H1 (cell line): ENCODE measurements around the gene PBXIP1. TPM values are rescaled to one million over a fixed set of nuclear protein-coding genes. Genes with fewer than 3 reads are reported as not detected.

Source experiments
- CTCF ChIA-PET: fragments of 300-600 bp; sonication (Branson Sonifier 250); formaldehyde crosslinking; loops from one replicate; lab custom pipeline; 2021; ENCODE audit not compliant: partially characterized antibody; lab: Charles Lee
- POLR2A ChIA-PET: fragments of 300-600 bp; sonication (Branson Sonifier 250); formaldehyde crosslinking; loops from one replicate; lab custom pipeline; 2021; ENCODE audit warnings: inconsistent platforms; ENCODE audit not compliant: partially characterized antibody; lab: Charles Lee
- DNase-seq, 2 experiments: peaks; one replicate each; pipeline versions ENCODE4 v3.0.0 to v3.0.0-alpha.2; 2010 to 2022; ENCODE audit warnings: low spot score in 2 of 2, low read depth in 1 of 2, mixed read lengths in 1 of 2
- FAIRE-seq: peaks from 2 replicates; lab custom pipeline; 2011; peaks lifted over from hg19 to GRCh38; lab: Jason Lieb, UNC
- H2AFZ ChIP-seq: 2 replicates; pipeline ENCODE4 v1.8.1; 2012; ENCODE audit warnings: low read length, inconsistent platforms
- H2AK5ac ChIP-seq: 2 replicates; pipeline ENCODE4 v1.6.1; 2013; ENCODE audit warnings: low read depth, low read length
- H2BK120ac ChIP-seq: replicated peaks from 2 replicates; pipeline ENCODE3; 2013; ENCODE audit warnings: low read depth, low read length, inconsistent platforms
- H2BK12ac ChIP-seq: 2 replicates; pipeline ENCODE4 v1.6.1; 2013; ENCODE audit warnings: low read depth, low read length
- H2BK15ac ChIP-seq: 2 replicates; pipeline ENCODE4 v1.6.1; 2013; ENCODE audit warnings: low read length
- H2BK20ac ChIP-seq: 2 replicates; pipeline ENCODE4 v1.6.1; 2013; ENCODE audit warnings: low read length
- H2BK5ac ChIP-seq: 2 replicates; pipeline ENCODE4 v1.6.1; 2013; ENCODE audit warnings: low read depth, low read length
- H3K14ac ChIP-seq: 2 replicates; pipeline ENCODE4 v1.6.1; 2013; ENCODE audit warnings: inconsistent platforms; ENCODE audit not compliant: insufficient read length
- H3K18ac ChIP-seq: 2 replicates; pipeline ENCODE4 v1.6.1; 2013; ENCODE audit warnings: low read length; ENCODE audit errors: extremely low read depth
- H3K23ac ChIP-seq: 2 replicates; pipeline ENCODE4 v1.6.1; 2013; ENCODE audit warnings: inconsistent platforms; ENCODE audit not compliant: insufficient read length
- H3K23me2 ChIP-seq: 2 replicates; pipeline ENCODE4 v1.6.1; 2013; ENCODE audit warnings: low read depth, low read length
- H3K27ac ChIP-seq: 2 replicates; pipeline ENCODE4 v1.6.1; 2011; ENCODE audit warnings: low read depth, low read length, inconsistent platforms
- H3K27me3 ChIP-seq, 4 experiments: replicated peaks in 1 of 4; 1 replicate in 1 of 4; 2 replicates in 3 of 4; pipeline versions ENCODE4 v1.6.1 to v1.8.1; 2011 to 2013; ENCODE audit warnings: low read length in 3 of 4, mild to moderate bottlenecking in 3 of 4, inconsistent platforms in 2 of 4, mixed read lengths in 2 of 4, moderate library complexity in 1 of 4; ENCODE audit not compliant: control insufficient read depth in 3 of 4, insufficient read depth in 3 of 4; ENCODE audit errors: extremely low read depth in 1 of 4
- H3K36me3 ChIP-seq, 4 experiments: 2 replicates each; pipeline versions ENCODE4 v1.6.1 to v1.8.1; 2011 to 2013; ENCODE audit warnings: mild to moderate bottlenecking in 4 of 4, low read length in 3 of 4, moderate library complexity in 2 of 4, control low read depth in 1 of 4, inconsistent platforms in 1 of 4; ENCODE audit not compliant: insufficient read depth in 4 of 4, control insufficient read depth in 2 of 4
- H3K4ac ChIP-seq: replicated peaks from 2 replicates; pipeline ENCODE3; 2013; ENCODE audit warnings: low read length, low read depth, mixed read lengths, inconsistent platforms; ENCODE audit not compliant: insufficient read length
- H3K4me1 ChIP-seq, 4 experiments: replicated peaks in 1 of 4; 1 replicate in 1 of 4; 2 replicates in 3 of 4; pipeline versions ENCODE4 v1.6.1 to v1.8.1; 2011 to 2013; ENCODE audit warnings: low read length in 3 of 4, inconsistent platforms in 2 of 4, mixed read lengths in 1 of 4; ENCODE audit not compliant: insufficient read depth in 4 of 4, control insufficient read depth in 3 of 4
- H3K4me2 ChIP-seq, 2 experiments: 2 replicates each; pipeline versions ENCODE4 v1.6.1 to v1.8.1; 2011 to 2013; ENCODE audit warnings: low read depth in 2 of 2, low read length in 2 of 2, control low read depth in 1 of 2, inconsistent platforms in 1 of 2, mild to moderate bottlenecking in 1 of 2; ENCODE audit not compliant: insufficient read depth in 1 of 2
- H3K4me3 ChIP-seq, 4 experiments: fragments of 200-600, 300-600 bp in 1 of 4; sonication (generic), shearing (Covaris generic), sonication (Bioruptor Twin) in 1 of 4; 2 replicates each; pipeline versions ENCODE4 v1.5.1 to v1.8.1; 2011 to 2016; ENCODE audit warnings: low read length in 4 of 4, low read depth in 3 of 4, control low read depth in 2 of 4, inconsistent platforms in 2 of 4, mild to moderate bottlenecking in 2 of 4, mixed read lengths in 1 of 4, moderate library complexity in 1 of 4; ENCODE audit not compliant: insufficient read depth in 2 of 4; ENCODE audit errors: extremely low read depth in 1 of 4
- H3K56ac ChIP-seq: replicated peaks from 2 replicates; pipeline ENCODE3; 2013; ENCODE audit warnings: low read depth, mild to moderate bottlenecking, mixed read lengths, low read length, inconsistent platforms; ENCODE audit not compliant: insufficient read length
- H3K79me1 ChIP-seq: 2 replicates; pipeline ENCODE4 v1.6.1; 2013; ENCODE audit warnings: low read depth, low read length, control low read depth
- H3K79me2 ChIP-seq, 2 experiments: 2 replicates each; pipeline versions ENCODE4 v1.6.1 to v1.8.1; 2012 to 2013; ENCODE audit warnings: low read length in 2 of 2, mild to moderate bottlenecking in 2 of 2, inconsistent platforms in 1 of 2; ENCODE audit not compliant: insufficient read depth in 2 of 2, control insufficient read depth in 1 of 2
- H3K9ac ChIP-seq, 4 experiments: replicated peaks in 1 of 4; 1 replicate in 1 of 4; 2 replicates in 3 of 4; pipeline versions ENCODE4 v1.6.1 to v1.8.1; 2011 to 2013; ENCODE audit warnings: low read depth in 3 of 4, low read length in 3 of 4, control low read depth in 2 of 4, mild to moderate bottlenecking in 2 of 4, moderate library complexity in 2 of 4, inconsistent platforms in 1 of 4; ENCODE audit errors: extremely low read depth in 1 of 4
- H3K9me3 ChIP-seq, 2 experiments: 2 replicates each; pipeline versions ENCODE4 v1.6.1 to v1.8.1; 2012 to 2013; ENCODE audit warnings: mild to moderate bottlenecking in 2 of 2, moderate library complexity in 2 of 2, control low read depth in 1 of 2, inconsistent platforms in 1 of 2, low read depth in 1 of 2, low read length in 1 of 2, mixed read lengths in 1 of 2; ENCODE audit not compliant: insufficient read depth in 2 of 2
- H4K20me1 ChIP-seq, 2 experiments: replicated peaks in 1 of 2; 2 replicates each; pipeline versions ENCODE3 to v1.8.1; 2011 to 2013; ENCODE audit warnings: inconsistent platforms in 2 of 2, low read length in 2 of 2, mild to moderate bottlenecking in 1 of 2; ENCODE audit not compliant: insufficient read depth in 2 of 2, control insufficient read depth in 1 of 2
- H4K5ac ChIP-seq: 2 replicates; pipeline ENCODE4 v1.6.1; 2013; ENCODE audit warnings: low read length, low read depth, mixed read lengths, inconsistent platforms; ENCODE audit not compliant: insufficient read length
- H4K8ac ChIP-seq: 2 replicates; pipeline ENCODE4 v1.8.0; 2013; ENCODE audit warnings: mild to moderate bottlenecking, moderate library complexity, low read length, inconsistent platforms; ENCODE audit not compliant: insufficient read depth; ENCODE audit errors: extremely low read depth
- H4K91ac ChIP-seq: replicated peaks from 2 replicates; pipeline ENCODE3; 2013; ENCODE audit warnings: low read length, mixed read lengths, inconsistent platforms; ENCODE audit not compliant: insufficient read length
- BACH1 ChIP-seq: IDR thresholded peaks from 2 replicates; pipeline ENCODE4 v1.6.1; 2012; ENCODE audit warnings: low read length, improper control_type of control experiment
- KDM4A ChIP-seq: IDR thresholded peaks from one replicate; pipeline ENCODE4 v1.7.1; 2012; ENCODE audit warnings: low read depth, mild to moderate bottlenecking, moderate library complexity, low read length, inconsistent platforms; ENCODE audit not compliant: severe bottlenecking
- MAX ChIP-seq: IDR thresholded peaks from 2 replicates; pipeline ENCODE4 v1.6.1; 2012; ENCODE audit warnings: inconsistent platforms
- POLR2AphosphoS5 ChIP-seq: IDR thresholded peaks from 2 replicates; pipeline ENCODE4 v1.6.1; 2011; ENCODE audit warnings: low read depth, low read length
- WGBS, 2 experiments: shearing (Covaris generic) in 1 of 2; methylation state at CpG; one replicate each; pipeline versions ENCODE4 v1.1.6 to v1.1.7; 2013 to 2015; ENCODE audit warnings: low lambda C conversion rate in 2 of 2, mixed read lengths in 2 of 2, inconsistent platforms in 1 of 2, low coverage in 1 of 2, missing lambda C conversion rate in 1 of 2; ENCODE audit not compliant: insufficient replicate concordance in 2 of 2, insufficient coverage in 1 of 2, insufficient read length in 1 of 2; ENCODE audit errors: extremely low coverage in 1 of 2, missing lambda C conversion rate in 1 of 2; 5-methylcytosine and 5-hydroxymethylcytosine counted together
- polyA plus RNA-seq, 7 experiments: library from polyadenylated mRNA; depleted of rRNA in 3 of 7; stranded (reverse) in 5 of 7; unstranded in 2 of 7; fragments of >200 nt in 5 of 7; fragments of 200-250 nt in 2 of 7; gene quantifications; 1 replicate in 5 of 7; 2 replicates in 1 of 7; 4 replicates in 1 of 7; pipeline versions ENCODE4 v1.2.1 to v1.2.3, GENCODE V29; 2011 to 2013; ENCODE audit warnings: missing spikeins in 2 of 7, mixed read lengths in 2 of 7
- total RNA-seq: library from RNA; stranded (reverse); fragmentation: NEBNext Ultra II Directional; extraction: Animal tissue kit (Norgen Biotek cat#: 25700); gene quantifications from 2 replicates; pipeline ENCODE4 v1.2.1, GENCODE V29; 2021

Gene PBXIP1
- total and polyA plus RNA-seq, 2 of the 8 experiments (the other 6 are each of a cell fraction or from before 2014, with no cell fraction given) = 12.0 to 19.8 TPM

GRCh38 chr1:154948079-154948478 is 7.8 kb downstream of the PBXIP1 start:
- no peak overlapping the region; the same call in 1 of the 2 replicates for H2BK5ac ChIP-seq
- no peak overlapping the region for H4K91ac ChIP-seq
- no peak overlapping the region for H4K5ac ChIP-seq
- CTCF ChIA-PET = interaction anchor here (1.1 to 2.0 kb wide), 3 partner anchors 34 to 51 kb away, joined by 3 to 9 read pairs (median 3); no protein-coding TSS in a partner anchor
- no peaks in the 10 kb centered on the region; a peak in 1 of 7 replicates for H3K27me3 ChIP-seq
- H3K18ac ChIP-seq = no peak overlapping the region
- H3K9me3 ChIP-seq = no peaks in the 10 kb centered on the region
- no peak overlapping the region for H3K4me3 ChIP-seq
- POLR2A ChIA-PET = interaction anchor here (0.7 to 6.0 kb wide), 6 partner anchors 8 to 107 kb away, joined by 3 to 22 read pairs (median 4); partner anchors contain the start of genes PBXIP1, PMVK and PYGO2
- no peaks in the 10 kb centered on the region for H3K23me2 ChIP-seq
- no peak overlapping the region for H2BK15ac ChIP-seq
- H3K4ac ChIP-seq = no peak overlapping the region
- no peak for DNase-seq
- TF ChIP-seq MAX (no peak), KDM4A (no peak), BACH1 (no peak), POLR2AphosphoS5 (no peak)
- WGBS, 2 experiments = 94% methylated on average over 8 of the region's 11 CpGs; no CpG with 5 or more reads in 1 of the 2 experiments
- H3K79me2 ChIP-seq = no peaks in the 10 kb centered on the region; a peak in 1 of 4 replicates
- H3K23ac ChIP-seq = no peak overlapping the region
- no peak overlapping the region for H4K8ac ChIP-seq
- H2BK120ac ChIP-seq = no peak overlapping the region
- H2AFZ ChIP-seq = no peak overlapping the region
- no peaks in the 10 kb centered on the region for H3K4me1 ChIP-seq
- no peak overlapping the region for H3K14ac ChIP-seq
- no peak overlapping the region for H3K9ac ChIP-seq
- H3K79me1 ChIP-seq = no peaks in the 10 kb centered on the region
- peaks cover 0 to 4% (median 0%) of the 10 kb centered on the region in 4 experiments; a peak in 1 of 8 replicates for H3K36me3 ChIP-seq
- H3K4me2 ChIP-seq = no peak overlapping the region
- FAIRE-seq = no peak
- no peak overlapping the region for H2AK5ac ChIP-seq
- H3K56ac ChIP-seq = no peak overlapping the region
- no peak overlapping the region for H2BK20ac ChIP-seq
- no peak overlapping the region for H3K27ac ChIP-seq
- no peak overlapping the region for H2BK12ac ChIP-seq
- peaks cover 0 to 2% of the 10 kb centered on the region in 2 experiments for H4K20me1 ChIP-seq
